ENCODE data around the gene WDFY3. TPM values are rescaled to one million over a fixed set of nuclear protein-coding genes. Genes with fewer than 3 reads are reported as not detected.
"Not testable (repeated sequence)": the region's sequence is repeated elsewhere in the genome, so short reads cannot be mapped to it uniquely, and the experiment has no call there.

Gene WDFY3
- total RNA-seq, 1 donor from 2014 or later = 104 TPM

DNA sequence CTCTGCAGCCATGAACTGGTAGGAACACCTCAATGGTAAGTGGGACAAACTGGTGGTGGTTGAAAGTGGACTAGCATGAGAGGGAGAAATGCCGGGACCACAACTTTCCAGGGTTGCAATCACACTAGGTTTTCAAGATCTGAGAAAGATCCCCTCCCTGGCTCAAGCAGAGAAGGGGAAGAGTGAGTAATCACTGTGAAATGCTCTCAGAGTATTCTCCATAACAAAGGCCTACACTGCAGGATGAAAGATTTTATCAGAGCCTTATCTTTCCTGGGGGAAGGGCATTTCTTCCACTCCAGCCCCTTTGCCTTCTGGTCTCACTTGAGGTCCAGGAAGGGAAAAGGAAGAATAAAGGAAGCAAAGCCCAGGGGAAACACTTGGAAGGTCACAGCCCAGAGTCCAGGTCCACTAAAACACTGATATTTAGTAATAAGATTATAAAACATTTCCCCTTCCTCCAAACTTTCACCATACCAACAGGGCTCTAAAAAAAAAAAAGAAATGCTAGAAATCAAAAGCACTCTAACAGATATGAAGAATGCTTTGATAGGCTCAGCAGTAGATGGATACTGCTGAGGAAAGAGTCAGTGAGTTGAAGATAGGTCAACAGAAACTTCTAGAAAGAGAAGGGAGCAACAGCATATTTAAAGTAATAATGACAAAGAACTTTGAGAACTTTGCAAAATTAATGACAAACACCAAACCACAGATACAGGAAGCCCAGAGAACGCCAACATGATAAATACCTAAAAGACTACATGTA lies 95.9 kb downstream of the WDFY3 start:
- DNase-seq (ENCODE audit: extremely low read depth, low read depth, low spot score) = peak; percentile 89

DNA sequence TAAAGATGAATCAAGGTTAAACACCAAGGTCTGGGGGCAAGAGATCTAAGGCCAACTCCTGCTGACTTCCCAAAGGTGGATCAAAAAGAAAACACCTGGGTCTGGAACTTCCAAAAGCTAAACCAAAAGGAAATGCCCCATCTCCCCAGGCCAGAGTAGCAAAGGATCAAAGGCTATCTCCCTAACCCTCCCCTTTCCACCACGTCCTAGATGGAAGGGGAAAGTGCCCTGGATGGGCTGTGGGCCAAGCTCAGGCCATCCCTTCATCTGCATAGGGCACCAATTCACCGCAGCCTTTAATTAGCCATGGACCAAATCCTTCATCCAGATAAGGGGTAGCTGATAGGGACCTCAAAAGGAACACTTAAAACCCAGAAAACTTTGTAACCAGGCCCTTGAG lies 100.2 kb downstream of the WDFY3 start:
- DNase-seq (ENCODE audit: extremely low read depth, low read depth, low spot score) = no peak

DNA sequence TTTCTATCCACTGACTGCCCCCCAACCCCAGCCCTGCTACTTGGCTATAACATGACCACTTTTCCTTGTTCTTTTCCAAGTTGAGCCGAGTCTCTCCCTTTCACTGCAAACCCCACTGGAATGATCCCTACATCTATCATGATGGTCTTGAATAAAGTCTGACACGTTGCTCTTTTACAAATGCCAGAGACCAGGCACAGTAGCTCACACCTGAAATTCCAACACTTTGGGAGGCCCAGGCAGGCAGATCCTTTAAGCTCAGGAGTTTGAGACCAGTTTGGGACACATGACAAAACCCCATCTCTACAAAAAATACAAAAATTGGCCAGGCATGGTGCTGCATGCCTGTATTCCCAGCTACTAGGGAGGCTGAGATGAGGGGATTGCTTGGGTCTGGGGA lies 100.9 kb downstream of the WDFY3 start:
- no peak for DNase-seq (ENCODE audit: extremely low read depth, low read depth, low spot score)

DNA sequence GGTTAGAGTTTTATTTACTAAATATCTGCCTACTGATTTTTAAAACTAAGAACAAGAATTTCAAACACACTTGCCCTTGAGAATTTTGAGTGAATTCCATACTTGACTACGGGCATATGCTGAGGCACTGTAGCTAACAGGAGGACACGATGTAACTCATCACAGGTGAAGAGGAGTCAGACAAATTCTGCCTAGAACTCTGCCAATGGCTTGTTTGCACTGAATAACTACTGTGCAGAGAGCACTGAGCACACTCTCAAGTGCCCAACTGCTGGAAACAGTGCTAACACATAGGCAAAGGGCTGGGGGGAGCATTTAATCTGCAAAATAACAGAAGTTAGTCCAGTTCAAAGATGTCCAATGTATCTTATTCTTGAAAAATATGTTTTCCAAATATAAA lies 104.4 kb downstream of the WDFY3 start:
- no peak for DNase-seq (ENCODE audit: extremely low read depth, low read depth, low spot score)

GRCh38 chr4:84857296-84857695 lies 109.2 kb downstream of the WDFY3 start:
- no peak for DNase-seq (ENCODE audit: extremely low read depth, low read depth, low spot score)

- no peak for DNase-seq (ENCODE audit: extremely low read depth, low read depth, low spot score)
These were observed 109.9 kb downstream of the WDFY3 start for GRCh38 chr4:84856468-84857049.

GRCh38 chr4:84855774-84856173 lies 110.7 kb downstream of the WDFY3 start:
- no peak for DNase-seq (ENCODE audit: extremely low read depth, low read depth, low spot score)

GRCh38 chr4:84852081-84852480 lies 114.4 kb downstream of the WDFY3 start:
- no peak for DNase-seq (ENCODE audit: extremely low read depth, low read depth, low spot score)

DNA sequence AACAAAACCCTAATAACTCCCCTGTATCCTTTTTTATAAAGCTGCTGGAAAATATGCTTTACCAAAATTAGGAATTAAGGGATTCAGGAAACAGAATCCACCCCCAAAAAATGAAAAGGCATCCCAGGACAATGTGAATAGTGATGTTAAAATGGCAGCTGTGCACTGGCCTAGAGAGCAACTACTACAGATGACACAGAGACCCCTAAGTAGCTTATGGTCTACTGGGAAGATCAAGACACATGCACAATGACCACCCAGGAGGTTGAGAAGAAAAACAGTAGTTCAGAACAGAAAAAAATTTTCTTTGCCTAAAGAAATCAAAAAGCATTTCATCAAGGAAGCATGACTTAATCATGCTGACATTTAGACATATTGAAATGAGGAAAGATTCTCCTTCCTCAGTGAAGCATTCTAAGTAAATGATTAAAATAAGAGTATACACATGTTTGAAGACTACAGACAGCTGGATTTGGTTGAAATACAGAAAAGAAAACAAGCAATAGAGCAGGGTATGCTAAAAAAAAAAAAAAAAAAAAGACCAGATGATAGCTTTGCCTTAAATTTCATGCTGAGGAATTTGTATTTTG lies 117.3 kb downstream of the WDFY3 start:
- DNase-seq (ENCODE audit: extremely low read depth, low read depth, low spot score) = no peak

GRCh38 chr4:84848432-84848831 lies 118.1 kb downstream of the WDFY3 start:
- DNase-seq (ENCODE audit: extremely low read depth, low read depth, low spot score) = no peak

- no peak for DNase-seq (ENCODE audit: extremely low read depth, low read depth, low spot score)
These were observed 118.5 kb downstream of the WDFY3 start for GRCh38 chr4:84847978-84848377.

DNA sequence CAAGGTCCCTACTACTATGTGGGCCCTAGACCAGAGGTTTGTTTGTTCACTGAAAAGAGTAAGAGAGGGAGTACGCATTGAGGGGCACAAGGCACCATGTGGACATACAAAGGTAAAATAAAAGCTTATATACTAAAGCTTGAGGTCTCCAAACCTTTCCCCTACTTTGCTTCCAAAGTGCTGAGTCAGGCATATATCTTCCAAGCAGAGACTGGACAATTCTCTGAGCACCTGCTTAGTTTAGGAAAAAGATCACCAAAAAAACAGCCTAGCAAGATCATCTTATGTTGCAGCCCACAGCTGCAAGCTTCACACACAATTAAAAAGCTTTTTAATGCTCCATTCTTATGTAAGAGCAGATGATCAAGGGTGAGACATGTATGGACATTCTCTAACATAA lies 119.5 kb downstream of the WDFY3 start:
- DNase-seq (ENCODE audit: extremely low read depth, low read depth, low spot score) = no peak

DNA sequence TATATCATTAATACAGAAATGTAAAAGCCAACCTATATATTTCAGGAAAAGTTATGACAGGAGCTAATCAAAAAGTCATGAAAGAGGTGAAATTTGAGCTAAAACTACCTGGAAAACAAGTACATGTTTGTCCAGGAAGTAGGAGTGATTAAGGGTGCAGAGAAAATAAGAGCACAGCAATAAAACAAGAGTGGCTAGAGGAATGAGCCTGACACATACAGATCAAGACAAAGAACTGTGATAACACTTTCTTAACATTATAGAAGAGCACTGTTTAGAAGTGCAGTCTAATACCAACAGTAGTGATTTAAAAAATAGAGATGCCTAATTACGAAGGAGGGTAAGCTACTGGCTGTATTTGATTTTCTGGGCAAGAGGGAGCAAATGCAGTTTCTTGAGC lies 125.1 kb downstream of the WDFY3 start:
- DNase-seq (ENCODE audit: extremely low read depth, low read depth, low spot score) = no peak

DNA sequence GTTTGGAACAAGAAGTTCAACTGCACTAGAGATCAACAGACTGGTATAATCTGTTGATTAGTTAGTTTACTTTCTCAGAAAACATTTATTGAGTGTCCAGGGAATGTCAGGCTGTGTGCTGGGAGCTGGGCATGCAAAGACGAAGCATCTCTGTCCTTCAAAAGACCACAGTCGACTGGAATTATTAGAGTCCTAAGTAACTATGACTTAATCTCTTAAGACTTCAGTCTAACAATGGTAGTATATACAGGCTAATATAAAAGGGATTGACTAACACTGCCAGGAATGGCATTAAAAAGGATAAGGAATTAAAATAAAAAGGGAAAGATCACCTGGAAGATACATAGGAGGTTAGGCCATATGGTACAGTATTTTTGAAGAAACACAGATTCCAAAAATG lies 128.7 kb downstream of the WDFY3 start:
- DNase-seq (ENCODE audit: extremely low read depth, low read depth, low spot score) = no peak

DNA sequence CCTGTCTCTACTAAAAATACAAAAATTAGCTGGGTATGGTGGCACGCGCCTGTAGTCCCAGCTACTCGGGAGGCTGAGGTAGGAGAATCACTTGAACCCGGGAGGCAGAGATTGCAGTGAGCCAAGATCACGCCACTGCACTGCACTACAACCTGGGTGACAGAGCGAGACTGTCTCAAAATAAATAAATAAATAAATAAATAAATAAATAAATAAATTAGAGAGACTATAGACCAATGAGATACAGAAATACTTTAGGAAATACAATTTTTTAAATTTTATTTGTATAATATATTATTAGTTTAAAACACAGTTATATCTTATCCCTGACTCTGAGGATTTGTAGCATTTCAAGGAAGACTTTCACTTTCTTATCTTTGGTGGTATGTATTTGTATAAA lies 136.9 kb downstream of the WDFY3 start:
- DNase-seq (ENCODE audit: extremely low read depth, low read depth, low spot score) = not testable (repeated sequence)

- DNase-seq (ENCODE audit: extremely low read depth, low read depth, low spot score) = no peak
These were observed 139.8 kb downstream of the WDFY3 start for GRCh38 chr4:84826681-84827080.

DNA sequence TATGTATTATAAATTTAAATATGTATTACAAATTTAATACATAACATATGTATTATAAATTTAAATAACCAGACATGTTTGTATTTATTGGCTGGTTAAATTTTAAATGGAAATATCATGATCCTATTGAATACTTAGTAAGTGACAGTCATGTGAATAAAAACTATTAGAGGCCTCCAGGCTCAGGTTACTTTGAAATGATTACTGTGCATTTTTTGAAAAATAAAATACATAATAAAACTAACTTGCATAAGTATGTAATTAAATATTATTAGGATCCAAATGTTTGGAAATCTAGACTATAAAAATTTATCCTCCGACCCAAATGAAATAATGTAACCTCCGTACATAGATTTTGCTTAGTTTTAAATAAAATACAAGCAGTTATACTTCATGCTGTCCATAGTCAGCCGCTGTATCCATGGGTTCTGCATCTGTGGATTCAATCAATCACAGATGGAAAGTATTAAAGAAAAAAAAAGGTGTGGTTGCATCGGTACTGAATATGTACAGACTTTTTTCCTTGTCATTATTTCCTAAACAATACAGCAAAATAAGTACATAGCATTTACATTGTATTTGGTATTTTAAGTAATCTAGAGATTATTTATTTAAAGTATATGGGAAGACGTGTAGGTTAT lies 140.7 kb downstream of the WDFY3 start:
- DNase-seq (ENCODE audit: extremely low read depth, low read depth, low spot score) = no peak

GRCh38 chr4:84821064-84821463 lies 145.4 kb downstream of the WDFY3 start:
- no peak for DNase-seq (ENCODE audit: extremely low read depth, low read depth, low spot score)

DNA sequence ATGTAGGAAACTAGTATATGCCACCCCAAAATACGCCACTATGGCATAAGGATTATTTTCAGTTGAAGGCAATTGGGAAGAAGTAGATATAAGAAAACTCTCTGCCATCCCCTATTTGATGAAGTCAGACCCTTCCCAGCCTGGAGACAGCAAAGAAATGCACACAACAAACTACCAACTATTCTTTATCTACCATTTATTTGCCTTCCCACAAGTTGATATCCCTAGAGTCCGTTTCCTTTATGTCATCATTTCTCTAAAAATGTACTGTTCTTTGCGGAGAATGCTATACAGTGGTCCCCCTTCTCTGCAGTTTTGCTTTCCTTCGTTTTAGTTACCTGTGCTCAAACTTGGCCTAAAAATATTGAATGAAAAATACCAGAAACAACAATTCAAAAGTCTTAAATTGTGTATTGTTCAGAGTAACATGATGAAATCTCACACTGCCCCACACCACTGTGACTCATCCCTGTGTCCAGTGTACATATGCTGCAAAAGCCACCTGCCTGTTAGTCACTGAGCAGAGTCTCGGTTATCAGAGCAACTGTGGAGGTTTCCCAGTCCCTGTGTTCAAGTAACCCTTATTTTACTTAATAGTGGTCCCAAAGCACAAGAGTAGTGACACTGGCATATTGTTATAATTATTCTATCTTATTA lies 152.3 kb downstream of the WDFY3 start:
- DNase-seq (ENCODE audit: extremely low read depth, low read depth, low spot score) = peak; percentile 56

DNA sequence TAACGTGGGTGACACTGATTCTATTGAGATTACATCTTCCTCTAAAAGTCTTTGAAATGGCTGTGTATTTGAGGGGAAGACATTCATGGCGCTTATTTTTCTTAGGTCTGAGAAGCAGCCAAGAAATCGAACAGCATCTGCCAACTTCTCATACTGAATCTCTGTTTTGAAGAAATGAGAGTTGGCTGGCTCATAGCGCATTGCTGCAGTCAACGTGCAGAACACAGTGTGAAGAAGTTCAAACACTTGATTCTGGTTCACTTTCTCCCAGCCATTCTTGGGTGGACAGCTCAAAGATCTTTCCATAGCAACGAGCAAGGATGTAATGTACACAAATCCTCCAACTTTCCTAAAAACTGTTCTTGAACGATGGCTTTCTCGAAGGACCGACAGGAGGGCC lies 156.5 kb downstream of the WDFY3 start:
- DNase-seq (ENCODE audit: extremely low read depth, low read depth, low spot score) = no peak

GRCh38 chr4:84808332-84808731 lies 158.2 kb downstream of the WDFY3 start:
- no peak for DNase-seq (ENCODE audit: extremely low read depth, low read depth, low spot score)

Measured in glomerular endothelial cell (primary cell).